Osteoblast (primary cell): ENCODE data around the gene FAM219A. TPM values are rescaled to one million over a fixed set of nuclear protein-coding genes. Genes with fewer than 3 reads are reported as not detected.
"Not testable (repeated sequence)": the region's sequence is repeated elsewhere in the genome, so short reads cannot be mapped to it uniquely, and the experiment has no call there.

Experiments used
- DNase-seq: peaks from one replicate; pipeline ENCODE4 v3.0.0; 2011; ENCODE audit warnings: low spot score, mixed read lengths; ENCODE audit not compliant: insufficient read length; ENCODE audit errors: missing footprints
- H2AFZ ChIP-seq: 2 replicates; pipeline ENCODE4 v1.6.0; 2011; ENCODE audit warnings: mild to moderate bottlenecking, low read length
- H3K27ac ChIP-seq: 2 replicates; pipeline ENCODE4 v1.5.1; 2011; ENCODE audit warnings: mild to moderate bottlenecking, low read depth, low read length, moderate library complexity
- H3K27me3 ChIP-seq: 2 replicates; pipeline ENCODE4 v1.6.0; 2012; ENCODE audit warnings: mild to moderate bottlenecking, control low read depth, inconsistent platforms, low read length, moderate library complexity; ENCODE audit not compliant: insufficient read depth
- H3K36me3 ChIP-seq: 2 replicates; pipeline ENCODE4 v1.5.1; 2011; ENCODE audit warnings: mild to moderate bottlenecking, low read length, control low read depth, moderate library complexity; ENCODE audit not compliant: insufficient read depth
- H3K4me1 ChIP-seq: 2 replicates; pipeline ENCODE4 v1.5.1; 2011; ENCODE audit warnings: mild to moderate bottlenecking, low read length, control low read depth, moderate library complexity; ENCODE audit not compliant: insufficient read depth
- H3K4me2 ChIP-seq: 2 replicates; pipeline ENCODE4 v1.6.0; 2011; ENCODE audit warnings: mild to moderate bottlenecking, low read length; ENCODE audit not compliant: insufficient read depth
- H3K4me3 ChIP-seq: fragments of 200-600 bp; sonication (generic); 3 replicates; pipeline ENCODE4 v1.5.1; 2012; ENCODE audit warnings: mild to moderate bottlenecking, low read length, inconsistent platforms; ENCODE audit not compliant: insufficient read depth
- H3K79me2 ChIP-seq: 2 replicates; pipeline ENCODE4 v1.6.0; 2012; ENCODE audit warnings: mild to moderate bottlenecking, low read length, control low read depth, inconsistent platforms; ENCODE audit not compliant: insufficient read depth
- H3K9me3 ChIP-seq: 2 replicates; pipeline ENCODE4 v1.5.1; 2011; ENCODE audit warnings: low read depth, low read length, control low read depth
- H4K20me1 ChIP-seq: 2 replicates; pipeline ENCODE4 v1.6.0; 2012; ENCODE audit warnings: mild to moderate bottlenecking, low read length, control low read depth; ENCODE audit not compliant: insufficient read depth
- CTCF ChIP-seq: IDR thresholded peaks from 2 replicates; pipeline ENCODE4 v1.5.1; 2011; ENCODE audit warnings: mild to moderate bottlenecking, low read depth, low read length, moderate library complexity; ENCODE audit errors: extremely low read depth
- total RNA-seq: library from RNA; depleted of rRNA; stranded (reverse); fragments of >200 nt; gene quantifications from 2 replicates; pipeline ENCODE4 v1.2.3, GENCODE V29; 2012

The FAM219A gene
- total RNA-seq, 1 donor: 9.4 TPM

DNA sequence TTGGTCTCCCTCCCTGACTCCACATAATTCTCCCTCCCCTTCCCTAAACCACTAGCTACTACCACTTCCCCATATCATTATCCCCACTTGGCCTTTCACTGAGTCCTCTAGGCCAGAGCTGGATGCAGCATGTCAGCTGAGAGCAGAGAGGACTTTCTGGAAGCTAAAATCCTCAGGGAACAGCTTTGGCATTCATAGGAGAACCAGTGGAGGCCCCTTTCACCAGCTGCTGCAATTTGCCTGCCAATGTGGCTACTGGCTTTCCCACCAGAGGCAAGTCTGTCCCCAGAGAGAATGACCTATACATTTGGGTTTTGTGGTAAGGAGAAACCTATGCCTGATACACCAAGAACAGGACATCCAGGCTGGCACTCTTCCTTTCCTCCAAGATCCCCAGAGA, 14.4 kb downstream of the FAM219A start:
- Histone ChIP-seq H3K79me2 (peaks cover 64% of the 10 kb centered on the region), H3K36me3 (no peaks in the 10 kb centered on the region)

GRCh38 chr9:34443533-34443932, 14.8 kb downstream of the FAM219A start:
- Histone ChIP-seq H3K4me1 (peaks cover 27% of the 10 kb centered on the region), H3K27me3 (no peaks in the 10 kb centered on the region), H3K9me3 (no peaks in the 10 kb centered on the region), H3K4me2 (no peak overlapping the region), H3K27ac (peak overlapping the region; percentile 4), H3K4me3 (no peak overlapping the region), H4K20me1 (peaks cover 67% of the 10 kb centered on the region), H3K79me2 (peaks cover 60% of the 10 kb centered on the region), H3K36me3 (no peaks in the 10 kb centered on the region), H2AFZ (no peak overlapping the region)
- DNase-seq: no peak
- no peak for TF ChIP-seq CTCF

More for the DNA sequence above, 14.4 kb downstream of the FAM219A start:
- no peak overlapping the region for H2AFZ ChIP-seq
- H4K20me1 ChIP-seq: peaks cover 71% of the 10 kb centered on the region
- no peak overlapping the region for H3K4me2 ChIP-seq
- peak overlapping the region; percentile 4 for H3K27ac ChIP-seq
- TF ChIP-seq CTCF: no peak
- H3K27me3 ChIP-seq: no peaks in the 10 kb centered on the region
- DNase-seq: no peak
- no peak overlapping the region for H3K4me3 ChIP-seq
- H3K4me1 ChIP-seq: peaks cover 27% of the 10 kb centered on the region
- H3K9me3 ChIP-seq: no peaks in the 10 kb centered on the region

DNA sequence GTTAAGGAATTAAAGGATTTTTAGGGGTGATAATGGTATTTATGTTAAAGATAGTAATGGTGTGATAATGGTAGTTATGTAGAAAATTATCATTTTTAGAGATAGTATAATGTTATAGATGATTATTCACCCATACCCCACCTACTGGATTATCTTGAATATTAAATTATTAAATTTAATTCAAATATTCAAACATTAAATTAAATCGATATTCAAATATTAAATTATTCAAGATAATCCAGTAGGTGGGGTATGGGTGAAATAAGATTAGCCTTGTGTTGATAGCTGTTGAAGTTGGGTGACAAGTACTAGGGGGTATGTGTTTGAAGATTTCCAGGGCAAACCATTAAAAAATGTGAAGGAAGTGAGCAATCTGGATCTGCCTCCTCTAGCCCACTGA, 15.6 kb downstream of the FAM219A start:
- DNase-seq: no peak
- no peaks in the 10 kb centered on the region for H3K36me3 ChIP-seq
- no peak for TF ChIP-seq CTCF
- H3K4me3 ChIP-seq: no peak overlapping the region
- no peaks in the 10 kb centered on the region for H3K9me3 ChIP-seq
- peaks cover 52% of the 10 kb centered on the region for H3K79me2 ChIP-seq
- no peak overlapping the region for H3K4me2 ChIP-seq
- H3K4me1 ChIP-seq: peaks cover 27% of the 10 kb centered on the region
- H2AFZ ChIP-seq: no peak overlapping the region
- no peaks in the 10 kb centered on the region for H3K27me3 ChIP-seq
- H3K27ac ChIP-seq: no peak overlapping the region
- peaks cover 61% of the 10 kb centered on the region for H4K20me1 ChIP-seq

DNA sequence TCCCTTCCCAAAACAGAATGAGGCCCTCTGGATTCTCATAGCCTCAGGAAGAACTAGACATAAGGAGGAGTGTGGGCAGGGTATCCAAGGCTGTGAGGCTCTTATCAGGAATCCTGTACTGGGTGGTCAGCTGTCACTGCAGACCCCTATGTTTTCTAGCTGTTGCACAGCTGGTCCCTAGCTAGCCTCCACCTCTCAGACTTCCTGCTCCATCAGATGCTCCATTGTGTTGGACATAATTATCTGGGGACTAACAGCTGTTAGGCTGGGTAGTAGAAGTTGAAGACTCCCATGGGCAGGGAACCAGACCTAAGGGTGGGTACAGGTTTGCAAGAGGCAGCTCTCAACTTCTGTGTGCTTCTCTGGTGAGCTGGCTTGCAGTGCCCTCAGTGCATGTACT, 18.4 kb downstream of the FAM219A start:
- H3K4me1 ChIP-seq: peaks cover 15% of the 10 kb centered on the region
- H3K27ac ChIP-seq: no peak overlapping the region
- no peaks in the 10 kb centered on the region for H3K9me3 ChIP-seq
- no peak for DNase-seq
- TF ChIP-seq CTCF: no peak
- H3K4me2 ChIP-seq: no peak overlapping the region
- peaks cover 55% of the 10 kb centered on the region for H4K20me1 ChIP-seq
- H3K4me3 ChIP-seq: no peak overlapping the region
- H3K79me2 ChIP-seq: peaks cover 35% of the 10 kb centered on the region
- H3K36me3 ChIP-seq: no peaks in the 10 kb centered on the region
- no peak overlapping the region for H2AFZ ChIP-seq
- no peaks in the 10 kb centered on the region for H3K27me3 ChIP-seq

DNA sequence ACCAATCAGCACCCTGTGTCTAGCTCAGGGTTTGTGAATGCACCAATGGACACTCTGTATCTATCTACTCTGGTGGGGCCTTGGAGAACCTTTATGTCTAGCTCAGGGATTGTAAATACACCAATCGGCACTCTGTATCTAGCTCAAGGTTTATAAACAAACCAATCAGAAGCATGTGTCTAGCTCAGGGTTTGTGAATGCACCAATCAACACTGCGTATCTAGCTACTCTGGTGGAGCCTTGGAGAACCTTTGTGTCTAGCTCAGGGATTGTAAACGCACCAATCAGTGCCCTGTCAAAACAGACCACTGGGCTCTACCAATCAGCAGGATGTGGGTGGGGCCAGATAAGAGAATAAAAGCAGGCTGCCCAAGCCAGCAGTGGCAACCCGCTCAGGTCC, 19.9 kb downstream of the FAM219A start:
- not testable (repeated sequence) for DNase-seq, H3K4me2 ChIP-seq, H3K9me3 ChIP-seq, H3K4me3 ChIP-seq, H2AFZ ChIP-seq, H3K27me3 ChIP-seq, H3K36me3 ChIP-seq, H3K27ac ChIP-seq, H3K4me1 ChIP-seq
- peaks cover 42% of the 10 kb centered on the region for H4K20me1 ChIP-seq
- H3K79me2 ChIP-seq: peaks cover 20% of the 10 kb centered on the region

DNA sequence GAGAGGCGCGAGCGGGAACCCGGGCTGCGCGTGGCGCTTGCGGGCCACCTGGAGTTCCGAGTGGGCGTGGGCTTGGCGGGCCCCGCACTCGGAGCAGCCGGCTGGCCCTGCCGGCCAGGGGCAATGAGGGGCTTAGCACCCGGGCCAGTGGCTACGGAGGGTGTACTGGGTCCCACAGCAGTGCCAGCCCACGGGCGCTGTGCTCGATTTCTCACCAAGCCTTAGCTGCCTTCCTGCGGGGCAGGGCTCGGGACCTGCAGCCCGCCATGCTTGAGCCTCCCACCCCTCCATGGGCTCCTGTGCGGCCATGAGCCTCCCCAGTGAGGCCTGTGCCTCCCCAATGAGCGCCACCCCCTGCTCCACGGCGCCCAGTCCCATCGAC, 20.5 kb downstream of the FAM219A start:
- H3K4me2 ChIP-seq, H2AFZ ChIP-seq, H3K4me1 ChIP-seq, H3K27me3 ChIP-seq, DNase-seq, H3K36me3 ChIP-seq, H3K4me3 ChIP-seq, H3K9me3 ChIP-seq, H3K27ac ChIP-seq: not testable (repeated sequence)
- Histone ChIP-seq H4K20me1 (peaks cover 42% of the 10 kb centered on the region), H3K79me2 (peaks cover 15% of the 10 kb centered on the region)
